Peyer's patch (tissue), 4 donors: ENCODE measurements around the gene MLYCD. TPM values are rescaled to one million over a fixed set of nuclear protein-coding genes. Genes with fewer than 3 reads are reported as not detected.

Source experiments
- DNase-seq, 3 donors: peaks; one replicate each; pipeline ENCODE4 v3.0.0-alpha.2; 2017 to 2019
- H3K27ac ChIP-seq, 4 donors: fragments of 200-600 bp; sonication (generic); one replicate each; pipeline ENCODE4 v1.5.1; 2016 to 2019
- H3K27me3 ChIP-seq, 2 donors: fragments of 200-600 bp; sonication (generic); one replicate each; pipeline ENCODE4 v1.5.1; 2019
- H3K36me3 ChIP-seq, 3 donors: fragments of 200-600 bp; sonication (generic); one replicate each; pipeline ENCODE4 v1.5.1; 2016 to 2019
- H3K4me1 ChIP-seq, 4 donors: fragments of 200-600 bp; sonication (generic); one replicate each; pipeline ENCODE4 v1.5.1; 2016 to 2019
- H3K4me3 ChIP-seq, 4 donors: fragments of 200-600 bp; sonication (generic); 1 replicate in 3 of 4; 2 replicates in 1 of 4; pipeline ENCODE4 v1.5.1; 2016 to 2019; ENCODE audit warnings: mild to moderate bottlenecking in 1 of 4
- H3K9me3 ChIP-seq, 4 donors: fragments of 200-600 bp; sonication (generic); one replicate each; pipeline ENCODE4 v1.5.1; 2016 to 2019; ENCODE audit warnings: mild to moderate bottlenecking in 1 of 4
- POLR2A ChIP-seq, 2 donors: fragments of 450-650 bp; IDR thresholded peaks; one replicate each; pipeline ENCODE4 v1.5.1; 2017; ENCODE audit warnings: antibody characterized with exemption in 2 of 2, mild to moderate bottlenecking in 2 of 2, moderate library complexity in 2 of 2
- total RNA-seq, 4 donors: library from RNA; depleted of rRNA; stranded (reverse); fragments of >200 nt; gene quantifications; one replicate each; pipeline ENCODE4 v1.1.0, GENCODE V29; 2016
- TF ChIP-seq, protein P1 (sequence below), 6 experiments: fragments of 450-650 bp in 4 of 6; fragments of 200-600 bp in 2 of 6; sonication (generic) in 1 of 6; IDR thresholded peaks; one replicate each; pipeline ENCODE4 v1.5.1; 2017 to 2019; ENCODE audit warnings: antibody characterized with exemption in 6 of 6, mild to moderate bottlenecking in 3 of 6, moderate library complexity in 1 of 6

Gene MLYCD
- total RNA-seq, 4 donors from 2014 or later, result 13.5 to 31.4 (median 31.0) TPM

DNA sequence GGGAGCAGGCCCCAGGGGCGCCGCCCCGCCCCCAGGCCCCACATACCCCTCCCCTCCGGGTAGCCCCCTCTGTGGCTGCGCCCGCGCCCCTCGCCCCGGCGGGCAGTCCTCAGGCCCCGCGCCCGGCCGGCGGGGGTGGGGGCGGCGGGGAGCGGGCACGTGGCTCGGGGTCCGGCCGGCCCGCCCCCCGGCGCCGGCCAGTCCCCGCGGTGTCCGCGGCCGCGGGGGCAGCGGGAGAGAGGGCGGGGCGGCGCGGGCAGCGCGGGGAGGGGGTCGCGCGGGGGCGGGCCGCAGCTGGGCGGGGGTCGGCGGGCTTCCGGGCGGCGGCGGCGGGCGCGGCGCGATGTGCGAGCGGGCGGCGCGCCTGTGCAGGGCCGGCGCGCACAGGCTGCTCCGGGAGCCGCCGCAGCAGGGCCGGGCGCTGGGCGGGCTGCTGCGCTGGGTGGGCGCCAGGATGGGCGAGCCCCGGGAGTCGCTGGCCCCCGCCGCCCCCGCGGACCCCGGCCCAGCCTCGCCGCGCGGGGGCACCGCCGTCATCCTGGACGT lies 69.5 kb downstream of the MLYCD start:
- H3K4me1 ChIP-seq, result peaks cover 0 to 8% (median 2%) of the 10 kb centered on the region in 4 donors
- no peak overlapping the region for H3K27ac ChIP-seq
- no peak for TF ChIP-seq POLR2A (IDR thresholded peaks at IDR 0.05)
- TF ChIP-seq, protein P1, sequence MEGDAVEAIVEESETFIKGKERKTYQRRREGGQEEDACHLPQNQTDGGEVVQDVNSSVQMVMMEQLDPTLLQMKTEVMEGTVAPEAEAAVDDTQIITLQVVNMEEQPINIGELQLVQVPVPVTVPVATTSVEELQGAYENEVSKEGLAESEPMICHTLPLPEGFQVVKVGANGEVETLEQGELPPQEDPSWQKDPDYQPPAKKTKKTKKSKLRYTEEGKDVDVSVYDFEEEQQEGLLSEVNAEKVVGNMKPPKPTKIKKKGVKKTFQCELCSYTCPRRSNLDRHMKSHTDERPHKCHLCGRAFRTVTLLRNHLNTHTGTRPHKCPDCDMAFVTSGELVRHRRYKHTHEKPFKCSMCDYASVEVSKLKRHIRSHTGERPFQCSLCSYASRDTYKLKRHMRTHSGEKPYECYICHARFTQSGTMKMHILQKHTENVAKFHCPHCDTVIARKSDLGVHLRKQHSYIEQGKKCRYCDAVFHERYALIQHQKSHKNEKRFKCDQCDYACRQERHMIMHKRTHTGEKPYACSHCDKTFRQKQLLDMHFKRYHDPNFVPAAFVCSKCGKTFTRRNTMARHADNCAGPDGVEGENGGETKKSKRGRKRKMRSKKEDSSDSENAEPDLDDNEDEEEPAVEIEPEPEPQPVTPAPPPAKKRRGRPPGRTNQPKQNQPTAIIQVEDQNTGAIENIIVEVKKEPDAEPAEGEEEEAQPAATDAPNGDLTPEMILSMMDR (IDR thresholded peaks at IDR 0.05), result no peak
- no peak for DNase-seq
- H3K36me3 ChIP-seq, result peaks cover 0 to 31% (median 0%) of the 10 kb centered on the region in 3 donors
- peaks cover 0 to 4% of the 10 kb centered on the region in 2 donors for H3K27me3 ChIP-seq
- no peaks in the 10 kb centered on the region for H3K9me3 ChIP-seq
- H3K4me3 ChIP-seq, result peak overlapping the region in 3 of 4 donors; percentile 30 to 46 (median 37)

DNA sequence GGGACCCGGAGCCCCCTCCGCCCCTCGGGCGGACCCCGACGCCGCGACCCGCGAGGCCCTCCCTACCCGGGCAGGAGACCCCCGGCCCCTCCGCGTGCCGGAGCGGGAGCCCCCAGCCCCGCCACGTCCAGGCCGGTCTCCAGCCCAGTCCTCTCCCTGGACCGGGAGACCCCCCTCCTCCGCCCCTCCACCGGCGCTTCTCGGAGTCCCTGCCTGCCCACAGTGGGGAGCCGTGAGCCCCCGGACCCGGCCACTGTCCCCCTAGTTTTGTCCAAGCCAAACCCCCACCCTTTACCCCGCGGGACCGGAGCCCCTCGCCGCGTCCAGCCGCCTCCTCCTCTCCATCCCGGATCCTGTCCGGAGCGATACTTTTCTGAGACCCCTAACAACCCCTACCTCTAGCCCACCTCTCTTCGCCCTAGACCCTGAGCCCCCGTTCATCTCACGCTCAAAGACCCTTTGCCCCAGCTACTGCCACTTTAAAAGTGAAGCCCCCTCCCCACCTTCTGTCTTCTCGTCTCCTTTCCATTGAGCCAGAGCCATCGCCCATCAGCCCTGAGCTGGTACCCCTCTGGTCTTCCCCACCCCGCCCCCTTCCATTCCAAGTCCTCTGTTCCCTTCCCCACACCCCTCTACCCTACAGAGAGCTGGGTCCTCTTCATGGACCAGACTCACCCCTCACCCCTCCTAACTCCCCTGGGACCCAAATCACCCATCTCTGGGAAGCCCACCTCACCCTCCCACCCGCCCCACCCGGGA lies 70.2 kb downstream of the MLYCD start:
- H3K27me3 ChIP-seq, result peaks cover 0 to 4% of the 10 kb centered on the region in 2 donors
- no peak for DNase-seq
- peaks cover 0 to 24% (median 0%) of the 10 kb centered on the region in 3 donors for H3K36me3 ChIP-seq
- no peaks in the 10 kb centered on the region for H3K9me3 ChIP-seq
- H3K4me3 ChIP-seq, result no peak overlapping the region
- TF ChIP-seq, protein P1 (IDR thresholded peaks at IDR 0.05), result no peak
- no peak for TF ChIP-seq POLR2A (IDR thresholded peaks at IDR 0.05)
- H3K27ac ChIP-seq, result no peak overlapping the region
- H3K4me1 ChIP-seq, result peaks cover 0 to 8% (median 2%) of the 10 kb centered on the region in 4 donors

DNA sequence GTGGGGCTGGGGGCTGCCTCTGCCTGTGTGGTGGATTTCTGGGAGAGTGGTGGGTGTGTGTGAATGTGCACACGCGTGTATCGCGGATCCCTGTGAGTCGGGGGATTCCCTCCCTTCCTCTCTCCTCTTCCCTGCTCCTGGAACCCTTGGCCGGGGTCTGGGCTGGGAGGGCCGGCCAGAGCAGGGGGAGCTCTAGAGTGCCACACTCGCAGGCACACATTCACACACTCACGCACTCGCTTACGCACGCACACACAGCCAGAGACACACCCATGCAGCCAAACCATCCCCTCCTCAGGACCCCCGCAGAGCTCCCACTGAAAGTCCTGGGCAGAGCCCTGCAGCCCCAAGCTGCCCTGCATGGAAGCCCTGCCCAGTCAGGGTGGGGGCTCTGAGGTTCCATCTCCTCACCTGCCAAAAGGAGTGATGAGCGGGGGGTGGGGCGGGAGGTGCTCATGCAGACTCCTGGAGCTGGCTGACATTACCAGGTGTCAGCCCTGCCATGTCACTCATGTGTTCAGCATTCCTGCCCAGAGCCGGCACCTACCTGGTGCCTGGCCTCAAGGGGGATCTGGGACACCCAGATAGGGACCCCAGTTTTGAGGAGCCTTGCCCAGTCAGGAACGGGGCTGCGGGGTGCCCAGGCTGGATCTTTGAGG lies 71.0 kb downstream of the MLYCD start:
- Histone ChIP-seq H3K36me3 (peaks cover 0 to 16% (median 0%) of the 10 kb centered on the region in 3 donors), H3K27ac (no peak overlapping the region), H3K9me3 (no peaks in the 10 kb centered on the region), H3K4me3 (no peak overlapping the region), H3K27me3 (peaks cover 0 to 4% of the 10 kb centered on the region in 2 donors), H3K4me1 (peaks cover 0 to 8% (median 2%) of the 10 kb centered on the region in 4 donors)
- no peak for TF ChIP-seq POLR2A (IDR thresholded peaks at IDR 0.05)
- TF ChIP-seq, protein P1 (IDR thresholded peaks at IDR 0.05), result no peak
- no peak for DNase-seq

DNA sequence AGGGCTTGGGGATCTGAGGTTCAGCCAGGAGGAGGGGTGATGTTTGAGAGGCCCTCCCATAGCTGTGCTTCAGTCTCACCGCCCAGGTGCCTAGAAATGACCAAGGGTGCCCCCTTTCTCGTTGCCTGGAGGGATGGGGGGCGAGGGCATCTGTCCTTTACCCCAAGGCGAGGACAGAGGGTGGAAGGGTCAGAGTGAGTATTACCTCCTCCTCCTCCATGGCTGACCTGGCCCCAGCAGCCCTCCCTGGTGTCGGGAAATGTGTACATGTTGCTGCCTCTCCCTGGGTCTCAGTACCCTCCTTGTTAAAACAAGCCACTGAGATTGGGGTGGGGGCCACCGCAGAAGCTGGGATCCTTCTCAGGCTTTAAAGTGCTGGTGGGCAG lies 71.5 kb downstream of the MLYCD start:
- H3K27ac ChIP-seq, result no peak overlapping the region
- peaks cover 0 to 10% (median 0%) of the 10 kb centered on the region in 3 donors for H3K36me3 ChIP-seq
- DNase-seq, result no peak
- peaks cover 0 to 8% (median 2%) of the 10 kb centered on the region in 4 donors for H3K4me1 ChIP-seq
- no peak overlapping the region for H3K4me3 ChIP-seq
- no peak for TF ChIP-seq POLR2A (IDR thresholded peaks at IDR 0.05)
- TF ChIP-seq, protein P1 (IDR thresholded peaks at IDR 0.05), result no peak
- H3K9me3 ChIP-seq, result no peaks in the 10 kb centered on the region
- peaks cover 0 to 4% of the 10 kb centered on the region in 2 donors for H3K27me3 ChIP-seq

DNA sequence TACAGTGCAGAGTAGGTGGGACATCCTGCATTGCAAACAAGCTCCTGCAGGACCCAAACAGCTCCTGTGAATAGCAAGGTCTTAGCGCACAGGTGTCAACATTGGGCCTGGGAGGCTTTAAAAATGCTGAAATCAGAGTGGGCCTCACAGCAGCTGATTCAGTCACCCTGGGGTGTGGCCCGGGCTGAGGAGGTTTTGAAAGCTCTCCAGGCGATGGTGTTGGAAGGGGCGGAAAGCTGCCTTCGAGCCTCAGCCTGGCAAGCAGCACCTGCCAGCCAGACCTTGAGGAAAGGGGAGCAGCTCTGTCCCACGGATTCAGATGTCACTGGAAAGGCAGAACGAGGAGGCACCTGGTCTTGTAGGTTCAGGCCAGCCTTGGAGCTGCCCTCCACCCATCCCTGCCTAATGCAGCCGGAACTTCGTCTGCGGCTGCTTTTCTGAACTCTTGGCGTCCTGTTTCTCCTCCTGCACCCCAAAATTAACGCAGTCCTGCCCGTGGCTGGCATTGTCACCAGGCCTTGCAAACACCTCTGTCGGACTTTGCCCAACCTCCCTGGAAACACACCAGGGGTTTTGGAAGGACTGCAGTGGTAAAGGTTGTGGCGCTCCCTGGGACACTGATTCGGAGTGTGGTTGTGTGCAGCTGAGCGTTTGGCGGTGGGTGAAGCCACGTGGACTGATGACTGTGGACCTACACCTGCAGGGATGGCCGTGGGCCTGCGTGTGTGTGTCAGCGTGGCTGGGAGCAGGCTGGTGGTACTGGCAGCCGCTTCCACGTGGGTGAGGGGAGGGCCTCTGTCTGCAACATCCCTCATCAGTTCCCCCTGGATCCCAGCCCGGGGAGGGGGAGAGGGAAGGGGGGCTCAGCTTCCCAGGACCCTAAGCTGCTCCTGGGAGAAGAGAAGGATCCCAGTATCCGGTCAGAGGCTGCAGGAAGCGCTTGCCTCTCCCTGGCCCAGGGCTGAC lies 72.5 kb downstream of the MLYCD start:
- Histone ChIP-seq H3K4me1 (peaks cover 0 to 8% (median 2%) of the 10 kb centered on the region in 4 donors), H3K27me3 (peaks cover 0 to 4% of the 10 kb centered on the region in 2 donors), H3K9me3 (no peaks in the 10 kb centered on the region), H3K36me3 (peaks cover 0 to under 1% (median 0%) of the 10 kb centered on the region in 3 donors), H3K4me3 (no peak overlapping the region), H3K27ac (no peak overlapping the region)
- no peak for TF ChIP-seq POLR2A (IDR thresholded peaks at IDR 0.05)
- TF ChIP-seq, protein P1 (IDR thresholded peaks at IDR 0.05), result no peak
- no peak for DNase-seq
